Measurements from ENCODE around the gene ACOT2.

Gene ACOT2

GRCh38 chr14:73616831-73617230 lies 47.8 kb downstream of the ACOT2 start:
- no peak for ATAC-seq

DNA sequence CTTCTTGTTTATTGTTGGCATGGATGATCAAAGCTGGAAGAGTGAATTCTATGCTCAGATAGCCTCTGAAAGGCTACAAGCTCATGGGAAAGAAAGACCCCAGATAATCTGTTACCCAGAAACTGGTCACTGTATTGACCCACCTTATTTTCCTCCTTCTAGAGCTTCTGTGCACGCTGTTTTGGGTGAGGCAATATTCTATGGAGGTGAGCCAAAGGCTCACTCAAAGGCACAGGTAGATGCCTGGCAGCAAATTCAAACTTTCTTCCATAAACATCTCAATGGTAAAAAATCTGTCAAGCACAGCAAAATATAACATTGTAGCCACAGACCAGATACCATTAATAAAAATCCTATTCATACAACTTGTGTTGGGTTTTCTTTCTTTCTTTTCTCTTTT lies 50.5 kb downstream of the ACOT2 start:
- ATAC-seq, result no peak

DNA sequence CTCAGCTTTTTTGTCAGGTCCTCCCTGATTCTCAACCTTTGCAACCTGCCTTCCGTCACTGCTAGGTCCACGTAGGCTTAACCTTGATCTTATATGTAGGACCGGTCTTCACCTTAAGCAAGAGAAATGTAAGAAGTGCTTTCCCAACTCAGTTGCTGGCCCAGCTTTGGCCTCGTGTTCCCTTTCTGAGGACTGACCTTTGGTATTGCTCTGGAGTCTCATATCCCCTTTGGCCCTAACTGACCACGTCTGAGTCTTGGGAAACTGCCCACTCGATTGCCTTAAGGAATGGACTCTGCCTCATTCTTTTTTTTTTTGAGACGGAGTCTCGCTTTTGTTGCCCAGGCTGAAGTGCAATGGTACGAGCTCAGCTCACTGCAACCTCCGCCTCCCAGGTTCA lies 51.3 kb downstream of the ACOT2 start:
- no peak for ATAC-seq

GRCh38 chr14:73623504-73624054 lies 54.6 kb downstream of the ACOT2 start:
- no peak for ATAC-seq

Data from activated CD4-positive, CD25-positive, alpha-beta regulatory T cell treated with anti-CD3 and anti-CD28 coated beads, Interleukin-2, amount 50 U/mL, for 24 hours (primary cell).